GM19099 (cell line): ENCODE data around the gene HID1.

ENCODE experiments used
- POLR2A ChIP-seq: IDR thresholded peaks from 3 replicates; pipeline ENCODE4 v1.6.1; 2011; ENCODE audit warnings: low read depth; ENCODE audit not compliant: insufficient read length; ENCODE audit errors: extremely low read depth

Gene HID1

DNA sequence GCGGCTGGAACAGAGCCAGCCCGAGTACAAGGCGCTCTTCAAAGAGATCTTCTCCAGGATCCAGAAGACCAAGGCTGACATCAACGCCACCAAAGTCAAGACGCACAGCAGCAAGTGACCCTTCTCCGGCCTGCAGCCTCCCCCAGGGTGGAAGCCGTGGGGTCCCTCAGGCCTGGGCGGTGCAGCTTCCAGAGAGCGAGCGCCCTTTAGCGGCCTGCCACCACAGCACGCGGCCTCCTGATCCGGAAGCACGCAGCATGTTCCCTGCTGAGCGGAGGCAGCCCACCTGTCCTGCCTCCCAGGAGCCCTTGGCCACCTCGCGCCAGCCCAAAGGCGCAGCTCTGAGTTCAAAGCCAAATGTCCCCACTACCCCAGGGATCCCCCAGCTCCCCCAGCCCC lies 31.4 kb upstream of the HID1 start:
- no peak for TF ChIP-seq POLR2A

DNA sequence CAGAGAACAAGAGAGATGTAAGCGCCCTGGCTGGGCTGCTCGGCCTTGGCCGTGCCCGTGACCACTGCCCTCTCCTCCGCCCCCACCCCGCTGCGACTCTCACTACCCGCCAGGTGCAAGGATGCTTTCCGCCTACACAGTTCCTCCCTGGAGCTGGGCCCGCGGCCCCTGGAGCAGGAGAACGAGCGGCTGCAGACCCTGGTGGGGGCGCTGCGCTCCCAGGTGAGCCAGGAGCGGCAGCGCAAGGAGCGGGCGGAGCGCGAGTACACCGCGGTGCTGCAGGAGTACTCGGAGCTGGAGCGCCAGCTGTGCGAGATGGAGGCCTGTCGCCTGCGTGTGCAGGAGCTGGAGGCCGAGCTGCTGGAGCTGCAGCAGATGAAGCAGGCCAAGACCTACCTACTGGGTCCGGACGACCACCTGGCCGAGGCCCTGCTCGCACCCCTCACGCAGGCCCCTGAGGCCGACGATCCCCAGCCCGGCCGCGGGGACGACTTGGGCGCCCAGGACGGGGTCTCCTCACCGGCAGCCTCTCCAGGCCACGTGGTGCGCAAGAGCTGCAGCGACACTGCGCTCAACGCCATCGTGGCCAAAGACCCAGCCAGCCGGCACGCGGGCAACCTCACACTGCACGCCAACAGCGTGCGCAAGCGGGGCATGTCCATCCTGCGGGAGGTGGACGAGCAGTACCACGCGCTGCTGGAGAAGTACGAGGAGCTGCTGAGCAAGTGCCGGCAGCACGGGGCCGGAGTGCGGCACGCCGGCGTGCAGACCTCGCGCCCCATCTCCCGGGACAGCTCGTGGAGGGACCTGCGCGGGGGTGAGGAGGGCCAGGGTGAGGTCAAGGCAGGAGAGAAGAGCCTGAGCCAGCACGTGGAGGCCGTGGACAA lies 30.8 kb upstream of the HID1 start:
- TF ChIP-seq POLR2A, result no peak

GRCh38 chr17:75001915-75002843 lies 29.6 kb upstream of the HID1 start:
- TF ChIP-seq POLR2A, result no peak

DNA sequence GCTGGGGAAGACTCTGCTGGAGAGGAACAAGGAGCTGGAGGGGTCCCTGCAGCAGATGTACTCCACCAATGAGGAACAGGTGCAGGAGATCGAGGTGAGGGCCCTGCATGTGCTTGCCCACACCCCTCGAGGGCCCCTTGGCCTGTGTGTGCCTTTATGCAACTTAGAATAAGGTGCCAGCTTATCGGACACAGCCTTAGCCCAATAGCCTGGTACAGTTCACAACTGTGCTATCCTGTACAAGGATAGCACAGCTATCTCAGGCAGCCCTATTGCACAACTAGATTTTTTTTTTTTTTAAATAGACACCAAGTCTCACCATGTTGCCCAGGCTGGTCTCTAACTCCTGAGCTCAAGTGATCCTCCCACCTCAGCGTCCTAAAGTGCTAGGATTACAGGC lies 27.0 kb upstream of the HID1 start:
- no peak for TF ChIP-seq POLR2A

- no peak for TF ChIP-seq POLR2A
Observed at GRCh38 chr17:74998783-74999182, 26.2 kb upstream of the HID1 start.

GRCh38 chr17:74995847-74996246 lies 23.3 kb upstream of the HID1 start:
- TF ChIP-seq POLR2A, result no peak

- TF ChIP-seq POLR2A, result no peak
Observed at GRCh38 chr17:74994440-74994839, 21.9 kb upstream of the HID1 start.

GRCh38 chr17:74992223-74992622 lies 19.7 kb upstream of the HID1 start:
- TF ChIP-seq POLR2A, result no peak

GRCh38 chr17:74990581-74991105 lies 18.1 kb upstream of the HID1 start:
- TF ChIP-seq POLR2A, result no peak

GRCh38 chr17:74987909-74988711 lies 15.6 kb upstream of the HID1 start:
- no peak for TF ChIP-seq POLR2A

GRCh38 chr17:74987418-74987908 lies 14.9 kb upstream of the HID1 start, which contains the start of gene CDR2L:
TSS of gene CDR2L (plus strand) at chr17:74987632. CDS start at chr17:74988044, 412 bp downstream.
- TF ChIP-seq POLR2A, result no peak

DNA sequence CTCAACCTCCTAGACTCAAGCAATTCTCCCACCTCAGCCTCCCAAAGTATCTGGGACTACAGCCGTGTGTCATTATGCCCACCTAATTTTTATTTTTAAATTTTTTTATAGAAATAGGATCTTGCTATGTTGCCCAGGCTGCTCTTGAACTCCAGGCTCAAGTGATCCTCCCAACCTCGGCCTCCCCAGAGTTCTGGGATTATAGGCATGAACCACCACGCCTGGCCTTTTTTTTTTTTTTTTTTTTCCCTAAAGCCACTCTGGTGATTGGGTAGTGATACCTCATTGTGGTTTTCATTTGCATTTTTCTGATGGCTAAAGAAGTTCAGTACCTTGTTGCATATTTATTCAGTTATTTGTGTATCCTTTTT lies 13.6 kb upstream of the HID1 start:
- no peak for TF ChIP-seq POLR2A

- peak; percentile 10 for TF ChIP-seq POLR2A
Observed at GRCh38 chr17:74981979-74982662, 9.6 kb upstream of the HID1 start.
